ENCODE results near the gene CD8B.
A peak's percentile ranks its signal among the peaks of the same experiment; 100 is the strongest.
"Not testable (repeated sequence)": the region's sequence is repeated elsewhere in the genome, so short reads cannot be mapped to it uniquely, and the experiment has no call there.

CD8B gene
- long read RNA-seq = 0 reads

- H3K27ac ChIP-seq (replicated peaks); DNase-seq (ENCODE audit: low read depth in 1 of 2, low spot score in 1 of 2); H3K4me3 ChIP-seq (replicated peaks; ENCODE audit: insufficient read depth, low read length); H3K27me3 ChIP-seq (ENCODE audit: insufficient read depth, poor library complexity, severe bottlenecking): not testable (repeated sequence)
Observed at GRCh38 chr2:86861628-86862379, at the start of gene CD8B. TSS of gene CD8B (minus strand) at chr2:86861886. CDS start at chr2:86861865, 21 bp downstream.

GRCh38 chr2:86905868-86906267 lies 44.2 kb upstream of the CD8B start:
- not testable (repeated sequence) for H3K4me3 ChIP-seq (replicated peaks; ENCODE audit: insufficient read depth, low read length); DNase-seq (ENCODE audit: low read depth in 1 of 2, low spot score in 1 of 2)

DNA sequence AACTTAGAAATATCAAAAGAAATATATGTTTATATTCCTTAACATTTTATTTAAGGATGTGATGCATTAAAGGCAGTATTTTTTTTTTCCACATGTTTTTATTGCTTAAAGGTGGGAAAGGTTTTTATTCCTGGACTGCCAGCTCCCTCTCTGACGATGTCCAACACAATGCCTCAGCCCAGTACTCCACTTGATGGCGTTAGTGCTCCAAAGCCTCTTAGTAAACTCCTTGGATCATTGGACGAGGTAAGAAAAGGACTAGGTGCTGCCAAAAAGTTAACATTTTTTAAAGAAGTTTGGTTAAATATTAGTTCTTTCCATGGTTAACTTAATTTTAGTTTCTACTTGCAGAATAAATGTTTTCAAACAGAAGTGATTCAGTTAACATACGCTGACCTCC lies 39.0 kb upstream of the CD8B start:
- DNase-seq (ENCODE audit: low read depth in 1 of 2, low spot score in 1 of 2) = peak in 1 of 2 experiments; percentile 9
- not testable (repeated sequence) for H3K27ac ChIP-seq (replicated peaks); H3K4me3 ChIP-seq (replicated peaks; ENCODE audit: insufficient read depth, low read length); H3K27me3 ChIP-seq (ENCODE audit: insufficient read depth, poor library complexity, severe bottlenecking)

More at GRCh38 chr2:86905868-86906267, 44.2 kb upstream of the CD8B start:
- H3K27me3 ChIP-seq (ENCODE audit: insufficient read depth, poor library complexity, severe bottlenecking); H3K27ac ChIP-seq (replicated peaks): not testable (repeated sequence)

DNA sequence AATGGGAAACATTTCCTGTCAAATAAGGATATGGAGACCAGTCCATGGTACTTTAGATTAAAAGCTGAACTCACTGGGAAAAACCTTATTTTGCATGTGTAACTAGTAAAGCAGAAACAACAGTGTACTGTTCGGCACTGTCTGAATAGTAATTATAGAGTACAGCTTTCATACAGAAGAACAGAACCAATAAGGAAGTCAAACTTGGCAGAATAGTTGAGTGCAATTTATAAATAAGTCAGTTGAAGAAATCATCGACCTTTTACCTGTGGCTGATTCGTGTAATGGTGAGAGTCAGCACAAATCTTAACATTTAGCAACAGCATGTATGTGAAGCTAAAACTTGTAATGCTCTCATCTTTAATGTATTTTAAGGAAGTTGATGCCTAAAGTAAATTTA lies 24.3 kb upstream of the CD8B start:
- not testable (repeated sequence) for DNase-seq (ENCODE audit: low read depth in 1 of 2, low spot score in 1 of 2); H3K27ac ChIP-seq (replicated peaks); H3K27me3 ChIP-seq (ENCODE audit: insufficient read depth, poor library complexity, severe bottlenecking); H3K4me3 ChIP-seq (replicated peaks; ENCODE audit: insufficient read depth, low read length)

DNA sequence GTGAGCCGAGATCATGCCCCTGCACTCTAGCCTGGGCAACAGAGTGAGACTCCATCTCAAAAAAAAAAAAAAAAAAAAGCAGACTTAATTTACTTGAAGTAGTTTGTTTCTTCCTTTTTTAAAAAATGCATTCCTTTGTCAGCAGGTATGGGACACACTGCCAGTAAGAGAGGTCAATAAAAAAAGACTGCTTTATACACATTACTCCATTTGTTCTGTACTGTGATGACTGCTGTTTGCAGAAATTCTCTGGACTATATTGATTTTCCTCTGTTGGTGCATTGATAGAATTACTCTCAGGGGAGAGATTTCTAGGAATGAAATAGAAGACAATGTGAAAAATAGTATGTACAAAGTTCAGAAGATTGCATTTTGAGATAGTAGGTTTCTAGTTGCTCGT lies 21.2 kb upstream of the CD8B start:
- not testable (repeated sequence) for H3K4me3 ChIP-seq (replicated peaks; ENCODE audit: insufficient read depth, low read length); H3K27me3 ChIP-seq (ENCODE audit: insufficient read depth, poor library complexity, severe bottlenecking); DNase-seq (ENCODE audit: low read depth in 1 of 2, low spot score in 1 of 2); H3K27ac ChIP-seq (replicated peaks)

GRCh38 chr2:86882118-86882665 lies 20.5 kb upstream of the CD8B start:
- H3K27ac ChIP-seq (replicated peaks); DNase-seq (ENCODE audit: low read depth in 1 of 2, low spot score in 1 of 2); H3K27me3 ChIP-seq (ENCODE audit: insufficient read depth, poor library complexity, severe bottlenecking); H3K4me3 ChIP-seq (replicated peaks; ENCODE audit: insufficient read depth, low read length): not testable (repeated sequence)

DNA sequence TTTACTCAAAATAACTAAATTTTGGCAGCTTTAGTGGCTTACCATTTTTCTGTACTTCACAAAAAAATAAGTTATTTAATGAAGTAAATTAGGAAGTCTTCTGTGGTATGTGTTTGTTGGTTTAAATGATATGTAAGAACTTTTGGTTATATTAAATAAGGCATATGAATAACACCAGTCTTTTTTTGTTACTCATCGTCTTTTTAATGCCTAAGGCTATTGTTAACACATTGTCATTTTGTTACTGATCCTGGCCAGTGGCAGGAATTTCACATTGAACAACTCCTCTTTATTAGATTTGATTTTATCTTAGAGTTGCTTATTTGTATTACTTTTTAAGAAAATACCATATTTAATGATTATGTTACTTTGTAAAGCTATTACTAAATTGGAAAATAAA lies 17.3 kb upstream of the CD8B start:
- not testable (repeated sequence) for H3K27ac ChIP-seq (replicated peaks); DNase-seq (ENCODE audit: low read depth in 1 of 2, low spot score in 1 of 2); H3K4me3 ChIP-seq (replicated peaks; ENCODE audit: insufficient read depth, low read length); H3K27me3 ChIP-seq (ENCODE audit: insufficient read depth, poor library complexity, severe bottlenecking)

DNA sequence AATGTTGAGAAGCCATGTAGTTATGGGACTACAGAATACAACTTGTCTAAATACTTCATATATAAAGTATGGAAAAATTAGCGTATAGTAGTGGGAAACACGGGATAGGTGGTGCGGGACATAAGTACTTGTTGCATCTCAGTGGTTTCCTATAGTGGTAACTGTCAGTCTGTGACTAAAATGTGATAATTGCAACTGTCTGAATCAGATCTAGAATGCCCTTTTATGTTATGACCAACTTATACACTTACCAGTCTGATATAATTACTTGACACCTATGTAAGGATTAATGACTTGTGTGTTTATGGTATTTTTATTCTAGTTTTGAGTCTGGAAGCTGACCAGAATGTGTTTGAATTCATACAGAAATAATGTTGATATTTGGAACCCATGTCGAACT lies 9.3 kb upstream of the CD8B start:
- not testable (repeated sequence) for H3K27me3 ChIP-seq (ENCODE audit: insufficient read depth, poor library complexity, severe bottlenecking); DNase-seq (ENCODE audit: low read depth in 1 of 2, low spot score in 1 of 2); H3K4me3 ChIP-seq (replicated peaks; ENCODE audit: insufficient read depth, low read length); H3K27ac ChIP-seq (replicated peaks)

- not testable (repeated sequence) for H3K27ac ChIP-seq (replicated peaks); DNase-seq (ENCODE audit: low read depth in 1 of 2, low spot score in 1 of 2); H3K4me3 ChIP-seq (replicated peaks; ENCODE audit: insufficient read depth, low read length); H3K27me3 ChIP-seq (ENCODE audit: insufficient read depth, poor library complexity, severe bottlenecking)
Observed at GRCh38 chr2:86868895-86869468, 7.3 kb upstream of the CD8B start.

- H3K27me3 ChIP-seq (ENCODE audit: insufficient read depth, poor library complexity, severe bottlenecking); H3K4me3 ChIP-seq (replicated peaks; ENCODE audit: insufficient read depth, low read length); DNase-seq (ENCODE audit: low read depth in 1 of 2, low spot score in 1 of 2): not testable (repeated sequence)
Observed at GRCh38 chr2:86862380-86862703, 656 bp upstream of the CD8B start.

DNA sequence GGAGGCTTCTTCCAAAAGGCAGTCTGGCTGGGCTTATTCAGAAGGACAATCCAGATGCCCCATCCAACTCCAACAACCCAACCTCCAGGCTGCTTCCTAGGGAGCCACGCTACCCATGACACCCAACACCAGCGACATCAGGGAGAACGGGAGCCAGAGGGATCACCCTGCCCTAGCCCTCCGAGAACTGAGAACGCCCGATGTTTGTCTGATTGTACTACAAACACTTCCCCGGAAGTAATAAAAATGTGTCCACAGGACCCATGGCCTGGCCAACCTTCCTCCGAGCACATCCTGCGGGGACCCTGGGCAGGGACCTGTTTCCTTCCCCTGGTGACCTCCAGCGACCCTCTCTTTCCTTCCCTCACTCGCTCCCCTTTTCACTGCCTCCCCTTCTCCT lies 511 bp downstream of the CD8B start:
- not testable (repeated sequence) for H3K4me3 ChIP-seq (replicated peaks; ENCODE audit: insufficient read depth, low read length); DNase-seq (ENCODE audit: low read depth in 1 of 2, low spot score in 1 of 2); H3K27me3 ChIP-seq (ENCODE audit: insufficient read depth, poor library complexity, severe bottlenecking); H3K27ac ChIP-seq (replicated peaks)

More at GRCh38 chr2:86862380-86862703, 656 bp upstream of the CD8B start:
- not testable (repeated sequence) for H3K27ac ChIP-seq (replicated peaks)

DNA sequence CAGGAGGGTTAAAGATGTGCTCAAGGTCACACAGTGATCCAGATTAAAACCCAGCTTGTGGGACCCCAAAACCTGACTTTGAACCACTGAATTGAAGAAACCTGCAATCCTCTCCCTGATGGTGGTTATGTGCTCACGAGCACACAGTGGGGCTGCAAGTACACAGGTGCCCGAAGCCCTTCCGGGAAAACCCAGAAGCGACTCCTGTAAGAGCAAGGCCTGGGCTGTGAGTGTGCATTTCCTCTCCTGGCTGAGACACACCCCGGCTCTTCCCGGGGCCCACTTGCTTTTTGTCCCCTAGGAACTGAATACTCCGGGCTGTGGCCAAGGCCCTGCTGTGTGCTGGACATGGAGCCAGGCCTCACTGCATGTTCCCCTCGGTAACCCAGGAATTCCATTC lies 1.1 kb downstream of the CD8B start:
- not testable (repeated sequence) for H3K4me3 ChIP-seq (replicated peaks; ENCODE audit: insufficient read depth, low read length); H3K27me3 ChIP-seq (ENCODE audit: insufficient read depth, poor library complexity, severe bottlenecking); DNase-seq (ENCODE audit: low read depth in 1 of 2, low spot score in 1 of 2); H3K27ac ChIP-seq (replicated peaks)

- not testable (repeated sequence) for H3K4me3 ChIP-seq (replicated peaks; ENCODE audit: insufficient read depth, low read length); DNase-seq (ENCODE audit: low read depth in 1 of 2, low spot score in 1 of 2); H3K27me3 ChIP-seq (ENCODE audit: insufficient read depth, poor library complexity, severe bottlenecking); H3K27ac ChIP-seq (replicated peaks)
Observed at GRCh38 chr2:86857688-86858087, 4.0 kb downstream of the CD8B start.

DNA sequence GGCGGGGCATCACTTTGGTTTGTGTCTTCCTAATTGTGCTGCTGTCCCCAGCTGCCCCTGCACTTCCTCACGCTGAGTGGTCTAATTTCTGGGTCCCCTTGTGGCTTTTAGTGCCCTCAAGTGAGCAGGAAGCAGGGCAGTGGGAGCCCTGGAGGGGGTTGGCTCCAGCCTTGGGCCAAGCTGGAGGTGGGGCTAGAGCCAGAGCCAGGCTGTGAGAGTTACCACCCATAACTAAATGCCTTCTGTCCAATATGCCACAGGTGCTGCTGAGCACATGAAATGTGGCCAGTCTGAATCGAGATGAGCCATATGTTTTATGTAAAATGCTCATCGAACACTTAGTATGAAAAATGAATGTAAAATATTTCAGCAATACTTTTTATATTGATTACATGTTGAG lies 5.2 kb downstream of the CD8B start:
- not testable (repeated sequence) for H3K27me3 ChIP-seq (ENCODE audit: insufficient read depth, poor library complexity, severe bottlenecking); H3K4me3 ChIP-seq (replicated peaks; ENCODE audit: insufficient read depth, low read length); H3K27ac ChIP-seq (replicated peaks); DNase-seq (ENCODE audit: low read depth in 1 of 2, low spot score in 1 of 2)

DNA sequence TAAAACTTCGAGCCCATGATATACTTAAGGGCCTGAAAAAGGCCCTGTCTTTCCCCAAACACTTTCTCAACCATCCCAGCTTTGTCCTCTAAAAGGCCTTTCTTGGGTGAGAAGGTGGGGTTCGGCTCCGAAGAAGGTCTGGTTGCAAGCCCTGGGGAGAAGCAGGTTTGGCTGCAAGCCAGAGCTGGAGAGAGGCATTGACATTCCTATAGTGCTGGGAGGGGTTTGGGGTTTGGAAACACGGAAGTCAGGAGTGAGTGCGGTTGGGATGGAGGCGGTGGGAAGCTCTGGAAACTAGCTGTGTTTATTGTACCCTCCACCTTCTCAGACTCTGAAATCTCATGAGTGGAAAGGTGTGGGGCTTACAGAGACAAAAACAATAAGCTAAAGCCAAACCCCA lies 5.7 kb downstream of the CD8B start:
- not testable (repeated sequence) for H3K27me3 ChIP-seq (ENCODE audit: insufficient read depth, poor library complexity, severe bottlenecking); H3K27ac ChIP-seq (replicated peaks); H3K4me3 ChIP-seq (replicated peaks; ENCODE audit: insufficient read depth, low read length); DNase-seq (ENCODE audit: low read depth in 1 of 2, low spot score in 1 of 2)
